DMS 273 treated with DMSO at 0.1 percent for 48 hours (cell line): Measurements from ENCODE around the gene DARS1.

Experiments used
- DNase-seq: peaks from one replicate; lab custom pipeline; 2025; lab: John Stamatoyannopoulos, UW

DARS1 gene

GRCh38 chr2:135985018-135985825 is at the start of gene DARS1:
Gene DARS1 (minus strand): TSS chr2:135985626. CDS start chr2:135985468, 158 bp downstream.
- DNase-seq, result peak; percentile 96

DNA sequence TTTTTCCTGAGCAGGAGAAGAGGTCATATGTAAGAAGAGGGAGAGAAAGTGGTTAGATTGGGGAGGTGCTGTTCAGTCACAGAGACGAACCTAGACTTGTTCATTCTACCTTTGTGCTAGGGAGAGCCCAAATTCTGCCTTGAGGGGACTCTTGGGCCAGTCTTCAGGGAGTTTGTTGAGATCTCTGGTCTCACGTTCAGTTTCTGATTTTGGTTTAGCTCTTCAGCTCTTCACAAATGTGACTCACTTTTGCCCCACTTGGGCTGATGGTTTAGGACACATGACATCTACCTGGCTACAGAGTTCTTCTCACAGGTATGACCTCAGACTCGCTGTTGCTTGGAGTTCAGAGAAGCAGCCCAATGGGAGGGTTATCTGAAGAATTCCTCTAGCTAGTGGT is 49.2 kb upstream of the DARS1 start:
- no peak for DNase-seq

DNA sequence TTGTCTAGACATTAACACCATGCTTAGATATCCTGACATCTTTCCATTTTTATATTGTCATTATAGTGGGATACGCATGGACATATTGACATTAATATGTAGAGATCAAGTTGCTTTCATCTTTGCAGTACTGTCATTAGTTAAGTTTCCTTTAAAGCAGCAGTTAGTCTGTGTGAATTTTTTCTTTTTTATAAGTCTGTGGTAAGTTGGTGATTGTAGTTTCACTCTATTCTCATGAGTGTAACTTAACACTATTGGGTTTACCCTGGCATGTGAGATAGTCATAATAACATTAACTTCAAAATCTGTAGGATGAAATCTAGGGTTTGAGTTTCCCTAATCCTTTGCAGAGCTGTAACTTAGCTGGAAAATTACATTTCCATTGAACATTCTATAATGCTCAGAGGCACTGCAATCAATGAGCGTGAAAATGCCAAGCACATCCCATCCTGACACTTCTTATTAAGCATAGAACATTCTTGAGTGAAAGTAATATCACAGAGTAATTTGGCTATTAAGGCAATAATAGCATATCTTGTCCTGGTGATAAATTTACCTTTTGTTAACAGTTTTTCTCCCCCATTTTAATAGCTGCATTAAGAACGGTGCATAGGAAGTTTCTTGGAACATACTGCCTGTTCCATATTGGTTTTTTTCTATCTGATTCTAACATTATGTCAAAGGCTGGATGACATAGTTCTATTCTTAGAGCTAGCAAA is 47.5 kb upstream of the DARS1 start:
- no peak for DNase-seq

- no peak for DNase-seq
Measured at GRCh38 chr2:136032192-136032591, 46.8 kb upstream of the DARS1 start.

- DNase-seq, result no peak
Measured at GRCh38 chr2:136031711-136032110, 46.3 kb upstream of the DARS1 start.

GRCh38 chr2:136030406-136030805 is 45.0 kb upstream of the DARS1 start:
- DNase-seq, result no peak

- DNase-seq, result no peak
Measured at GRCh38 chr2:136029149-136029548, 43.7 kb upstream of the DARS1 start.

- no peak for DNase-seq
Measured at GRCh38 chr2:136028001-136028400, 42.6 kb upstream of the DARS1 start.

DNA sequence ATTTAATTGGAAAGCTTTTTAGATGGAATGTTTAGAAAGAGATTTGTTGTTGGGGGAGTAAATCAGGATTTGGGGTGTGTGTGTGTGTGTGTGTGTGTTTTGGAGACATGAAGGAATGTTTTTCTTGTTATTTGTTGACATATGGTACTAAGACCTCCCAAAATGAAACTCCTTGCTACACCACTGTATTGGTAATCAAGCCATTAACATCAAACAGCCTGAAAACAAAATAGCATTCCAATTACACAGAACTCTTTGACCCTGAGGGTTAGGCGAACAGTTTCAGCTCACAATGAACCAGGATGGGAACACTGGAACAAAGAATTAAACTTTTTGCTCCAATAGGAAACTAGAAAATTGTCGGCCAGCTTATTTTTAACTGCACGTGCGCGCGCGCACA is 41.7 kb upstream of the DARS1 start:
- DNase-seq, result no peak

DNA sequence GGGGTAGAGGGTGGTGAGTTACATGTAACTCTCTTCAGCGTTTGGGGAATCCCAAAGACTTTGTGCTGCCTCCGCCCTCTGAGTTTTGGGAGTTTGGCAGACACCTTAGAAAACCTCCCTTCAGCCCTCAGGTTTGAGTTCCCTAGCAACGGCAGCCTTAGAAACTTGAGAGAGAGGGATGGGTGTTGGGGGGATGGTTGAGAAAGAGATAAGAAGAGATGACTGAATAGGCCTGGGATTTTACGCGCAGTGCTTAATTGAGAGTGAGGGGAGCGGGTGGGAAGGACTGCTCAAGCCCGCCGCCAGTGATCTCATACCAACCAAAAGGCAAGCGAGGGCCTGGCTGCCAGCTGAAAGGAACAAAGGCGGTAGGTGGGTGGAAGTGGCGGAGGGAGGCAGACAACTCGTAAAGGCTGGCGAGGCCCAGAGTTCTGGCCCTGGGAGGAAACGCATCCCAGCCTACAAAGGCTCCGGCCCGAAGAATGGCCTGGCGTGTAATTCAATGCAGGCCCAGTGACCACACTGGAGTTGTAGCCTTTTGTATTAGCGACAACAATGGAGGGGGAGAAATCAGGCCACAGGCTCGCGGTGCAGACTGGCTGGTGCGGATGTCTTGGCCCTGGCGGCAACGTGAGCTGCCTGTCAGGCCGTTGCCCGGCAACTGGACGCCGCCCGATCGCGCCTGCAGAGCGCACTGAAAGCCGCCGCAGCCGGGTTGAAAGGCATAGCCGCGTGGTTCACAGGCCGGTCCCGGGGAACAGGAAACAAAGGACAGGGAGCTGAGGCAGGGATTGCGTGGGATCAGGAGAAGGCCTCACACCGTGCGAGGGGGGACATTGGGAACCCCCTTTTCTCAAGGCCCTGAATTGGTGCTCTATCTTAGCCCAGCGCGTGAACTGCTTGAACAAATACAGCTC is 39.9 kb upstream of the DARS1 start:
- peak; percentile 57 for DNase-seq

- DNase-seq, result no peak
Measured at GRCh38 chr2:136024616-136025015, 39.2 kb upstream of the DARS1 start.

- DNase-seq, result no peak
Measured at GRCh38 chr2:136024185-136024584, 38.8 kb upstream of the DARS1 start.

DNA sequence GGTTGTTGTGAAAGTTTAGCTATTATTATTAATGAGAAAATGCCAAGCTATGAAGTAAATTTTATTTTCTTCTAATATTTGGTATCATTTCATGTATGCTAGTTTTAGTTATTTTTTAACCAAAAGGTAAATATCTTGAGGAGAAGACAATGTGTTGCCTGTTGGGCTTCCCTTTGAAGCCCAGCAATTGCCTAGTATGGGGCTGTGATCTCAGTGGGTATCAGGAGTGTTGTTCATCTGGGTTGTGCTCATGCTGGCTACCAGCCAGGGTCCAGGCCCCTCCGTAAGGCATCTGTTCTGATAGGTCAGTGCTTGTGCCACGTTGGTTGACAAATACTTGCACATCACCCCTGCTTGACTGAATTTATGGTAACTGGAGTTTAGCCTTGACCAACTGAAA is 38.0 kb upstream of the DARS1 start:
- no peak for DNase-seq

GRCh38 chr2:136022396-136023146 is 37.1 kb upstream of the DARS1 start:
- DNase-seq, result no peak

DNA sequence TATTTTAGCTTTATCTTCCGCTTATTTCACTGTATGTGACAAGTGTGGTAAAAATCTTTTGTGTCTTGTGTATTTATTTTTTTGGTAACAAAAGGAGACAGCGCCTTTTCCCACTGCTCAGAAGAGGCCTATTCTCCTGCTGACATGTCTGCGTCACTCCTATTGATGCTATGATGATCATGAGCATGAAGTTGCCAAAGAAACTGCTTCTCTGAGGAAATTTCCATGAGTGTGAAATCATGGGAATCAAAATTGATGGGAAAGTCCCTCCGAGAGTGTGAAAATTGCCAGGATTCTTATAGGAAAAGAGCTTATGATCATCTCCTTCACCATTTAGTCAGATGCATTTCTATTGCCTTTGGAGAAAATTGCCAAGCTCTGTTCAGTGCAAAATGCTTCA is 36.5 kb upstream of the DARS1 start:
- DNase-seq, result no peak

GRCh38 chr2:136021406-136021805 is 36.0 kb upstream of the DARS1 start:
- DNase-seq, result no peak

- DNase-seq, result no peak
Measured at GRCh38 chr2:136020831-136021230, 35.4 kb upstream of the DARS1 start.

GRCh38 chr2:136019825-136020224 is 34.4 kb upstream of the DARS1 start:
- DNase-seq, result no peak

DNA sequence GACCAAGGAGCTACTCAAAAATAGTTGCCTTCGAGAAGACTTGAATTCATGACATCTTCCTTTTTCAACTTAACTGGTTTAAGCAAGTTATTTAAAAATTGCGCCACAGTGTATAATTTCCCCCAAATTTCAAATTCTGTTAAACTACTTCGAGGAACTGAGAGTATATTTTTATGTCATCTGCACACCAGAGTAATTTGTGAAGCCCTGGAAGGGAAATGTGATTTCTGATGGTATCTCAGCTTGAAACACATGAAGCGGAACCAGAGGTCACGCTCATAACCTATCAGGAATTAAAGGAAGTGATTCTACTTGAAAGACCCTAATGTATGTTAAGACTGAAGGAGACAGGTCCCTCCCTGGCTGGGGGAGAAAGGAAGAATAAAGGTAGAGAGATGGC is 33.9 kb upstream of the DARS1 start:
- DNase-seq, result no peak

- DNase-seq, result no peak
Measured at GRCh38 chr2:136017786-136018185, 32.4 kb upstream of the DARS1 start.

- DNase-seq, result no peak
Measured at GRCh38 chr2:136016836-136017235, 31.4 kb upstream of the DARS1 start.

- DNase-seq, result no peak
Measured at GRCh38 chr2:136016427-136016826, 31.0 kb upstream of the DARS1 start.
